OCI-LY3 (cell line): ENCODE results near the gene GPX2.

Experiments
- H2AFZ ChIP-seq: fragments of 200-600, 300-600 bp; shearing (Covaris generic); 2 replicates; pipeline ENCODE4 v1.6.0; 2014; ENCODE audit warnings: antibody characterized with exemption, low read depth, low read length
- H3K27ac ChIP-seq: fragments of 200-600, 300-600 bp; sonication (generic); 2 replicates; pipeline ENCODE4 v1.5.1; 2014; ENCODE audit warnings: mild to moderate bottlenecking, low read length, moderate library complexity, mixed read lengths
- H3K27me3 ChIP-seq: fragments of 200-600, 300-600 bp; sonication (generic); 2 replicates; pipeline ENCODE4 v1.6.1; 2014; ENCODE audit warnings: low read depth, low read length, mixed read lengths
- H3K36me3 ChIP-seq: fragments of 200-600, 300-600 bp; sonication (generic); replicated peaks from 2 replicates; pipeline ENCODE3; 2014; ENCODE audit warnings: low read depth, low read length, mixed read lengths
- H3K4me1 ChIP-seq: fragments of 300-600, 200-600 bp; sonication (generic); 2 replicates; pipeline ENCODE4 v1.6.1; 2014; ENCODE audit warnings: low read length, mixed read lengths
- H3K4me2 ChIP-seq: fragments of 200-600, 300-600 bp; sonication (generic); 2 replicates; pipeline ENCODE4 v1.6.1; 2014; ENCODE audit warnings: low read length, mixed read lengths
- H3K4me3 ChIP-seq: fragments of 300-600, 200-600 bp; sonication (generic); 2 replicates; pipeline ENCODE4 v1.5.1; 2014; ENCODE audit warnings: antibody characterized with exemption, mild to moderate bottlenecking, low read length, moderate library complexity
- H3K79me2 ChIP-seq: fragments of 300-600, 200-600 bp; shearing (Covaris generic); 2 replicates; pipeline ENCODE4 v1.6.1; 2014; ENCODE audit warnings: mild to moderate bottlenecking, low read length, mixed read lengths
- H3K9ac ChIP-seq: fragments of 300-600, 200-600 bp; shearing (Covaris generic); 2 replicates; pipeline ENCODE4 v1.6.0; 2014; ENCODE audit warnings: mild to moderate bottlenecking, low read length, moderate library complexity
- H3K9me3 ChIP-seq: fragments of 200-600, 300-600 bp; shearing (Covaris generic); 2 replicates; pipeline ENCODE4 v1.6.1; 2014; ENCODE audit warnings: low read length, mixed read lengths; ENCODE audit not compliant: insufficient read depth
- H4K20me1 ChIP-seq: fragments of 200-600, 300-600 bp; sonication (generic); 2 replicates; pipeline ENCODE4 v1.6.1; 2016; ENCODE audit warnings: low read length, mixed read lengths; ENCODE audit not compliant: insufficient read depth
- CTCF ChIP-seq: fragments of 200-600, 300-600 bp; sonication (generic); IDR thresholded peaks from 2 replicates; pipeline ENCODE4 v1.5.1; 2014; ENCODE audit warnings: antibody characterized with exemption, low read length, low read depth
- EZH2phosphoT487 ChIP-seq: fragments of 200-600 bp; shearing (Covaris generic); IDR thresholded peaks from 2 replicates; pipeline ENCODE4 v1.6.1; 2018; ENCODE audit warnings: antibody characterized with exemption, mixed run types, low read depth

The GPX2 gene

GRCh38 chr14:64906022-64906421 lies 36.5 kb downstream of the GPX2 start:
- H3K4me1 ChIP-seq = no peaks in the 10 kb centered on the region

GRCh38 chr14:64899958-64900357 lies 42.6 kb downstream of the GPX2 start:
- H3K4me1 ChIP-seq = no peaks in the 10 kb centered on the region
- H3K9me3 ChIP-seq = no peaks in the 10 kb centered on the region
- TF ChIP-seq CTCF = no peak
- no peak for TF ChIP-seq EZH2phosphoT487
- no peaks in the 10 kb centered on the region for H3K36me3 ChIP-seq
- no peak overlapping the region for H3K9ac ChIP-seq
- H2AFZ ChIP-seq = no peak overlapping the region
- no peak overlapping the region for H3K27ac ChIP-seq
- no peaks in the 10 kb centered on the region for H3K79me2 ChIP-seq
- no peak overlapping the region for H3K4me3 ChIP-seq
- no peaks in the 10 kb centered on the region for H4K20me1 ChIP-seq
- peaks cover 38% of the 10 kb centered on the region for H3K27me3 ChIP-seq
- no peak overlapping the region for H3K4me2 ChIP-seq

More at GRCh38 chr14:64906022-64906421, 36.5 kb downstream of the GPX2 start:
- Histone ChIP-seq H3K27ac (no peak overlapping the region), H3K27me3 (peaks cover 45% of the 10 kb centered on the region), H3K9me3 (no peaks in the 10 kb centered on the region), H4K20me1 (no peaks in the 10 kb centered on the region), H3K79me2 (no peaks in the 10 kb centered on the region), H3K36me3 (no peaks in the 10 kb centered on the region), H2AFZ (no peak overlapping the region), H3K9ac (no peak overlapping the region), H3K4me3 (no peak overlapping the region), H3K4me2 (no peak overlapping the region)
- TF ChIP-seq CTCF (no peak), EZH2phosphoT487 (no peak)

GRCh38 chr14:64891839-64892375 lies 50.6 kb downstream of the GPX2 start:
- Histone ChIP-seq H3K36me3 (no peaks in the 10 kb centered on the region), H3K4me3 (no peak overlapping the region), H3K27ac (no peak overlapping the region), H3K4me2 (no peak overlapping the region), H3K27me3 (peaks cover 22% of the 10 kb centered on the region), H3K9ac (no peak overlapping the region), H2AFZ (no peak overlapping the region), H3K4me1 (no peaks in the 10 kb centered on the region), H4K20me1 (no peaks in the 10 kb centered on the region), H3K9me3 (no peaks in the 10 kb centered on the region), H3K79me2 (no peaks in the 10 kb centered on the region)
- TF ChIP-seq EZH2phosphoT487 (no peak), CTCF (peak; percentile 82)

GRCh38 chr14:64891173-64891838 lies 51.2 kb downstream of the GPX2 start:
- Histone ChIP-seq H3K4me1 (no peaks in the 10 kb centered on the region), H3K4me2 (no peak overlapping the region), H3K27me3 (peaks cover 26% of the 10 kb centered on the region), H3K9ac (no peak overlapping the region), H2AFZ (no peak overlapping the region), H3K36me3 (no peaks in the 10 kb centered on the region), H4K20me1 (no peaks in the 10 kb centered on the region), H3K79me2 (no peaks in the 10 kb centered on the region), H3K27ac (no peak overlapping the region), H3K4me3 (no peak overlapping the region), H3K9me3 (no peaks in the 10 kb centered on the region)
- TF ChIP-seq CTCF (no peak), EZH2phosphoT487 (no peak)
